GM19239 (cell line): Measurements from ENCODE around the gene ZNF385A.
A peak's percentile ranks its signal among the peaks of the same experiment; 100 is the strongest.

Experiments used
- DNase-seq: peaks from one replicate; pipeline ENCODE4 v3.0.0; 2011; ENCODE audit warnings: low spot score; ENCODE audit not compliant: insufficient read length
- FAIRE-seq: peaks from 2 replicates; lab custom pipeline; 2011; peaks lifted over from hg19 to GRCh38; lab: Jason Lieb, UNC

The ZNF385A gene

GRCh38 chr12:54416687-54417603, 32.4 kb upstream of the ZNF385A start:
- no peak for DNase-seq
- FAIRE-seq = no peak

- FAIRE-seq (no peak), DNase-seq (no peak)
Measured at GRCh38 chr12:54415221-54415929, 30.8 kb upstream of the ZNF385A start.

- DNase-seq (peak; percentile 52), FAIRE-seq (no peak)
Measured at GRCh38 chr12:54413284-54414190, 29.0 kb upstream of the ZNF385A start.

GRCh38 chr12:54412786-54413185, 28.3 kb upstream of the ZNF385A start:
- DNase-seq (no peak), FAIRE-seq (no peak)

- FAIRE-seq (no peak), DNase-seq (no peak)
Measured at GRCh38 chr12:54412348-54412747, 27.8 kb upstream of the ZNF385A start.

- FAIRE-seq = no peak
Measured at GRCh38 chr12:54411391-54412241, 27.1 kb upstream of the ZNF385A start.

GRCh38 chr12:54409267-54409666, 24.7 kb upstream of the ZNF385A start:
- FAIRE-seq (no peak), DNase-seq (no peak)

More at GRCh38 chr12:54411391-54412241, 27.1 kb upstream of the ZNF385A start:
- DNase-seq = no peak

- no peak for FAIRE-seq
- DNase-seq = no peak
Measured at GRCh38 chr12:54407183-54407905, 22.8 kb upstream of the ZNF385A start.

GRCh38 chr12:54405573-54405972, 21.0 kb upstream of the ZNF385A start:
- no peak for DNase-seq
- no peak for FAIRE-seq

- FAIRE-seq (no peak), DNase-seq (no peak)
Measured at GRCh38 chr12:54405106-54405505, 20.6 kb upstream of the ZNF385A start.

- DNase-seq (no peak), FAIRE-seq (peak; percentile 93)
Measured at GRCh38 chr12:54404061-54405004, 19.8 kb upstream of the ZNF385A start.

GRCh38 chr12:54401119-54401518, 16.6 kb upstream of the ZNF385A start:
- FAIRE-seq = no peak

GRCh38 chr12:54398995-54399793, 14.7 kb upstream of the ZNF385A start:
- DNase-seq (peak; percentile 75), FAIRE-seq (no peak)

More at GRCh38 chr12:54401119-54401518, 16.6 kb upstream of the ZNF385A start:
- DNase-seq = no peak

GRCh38 chr12:54398218-54398617, 13.7 kb upstream of the ZNF385A start:
- FAIRE-seq (no peak), DNase-seq (no peak)

GRCh38 chr12:54397157-54397556, 12.6 kb upstream of the ZNF385A start:
- FAIRE-seq = no peak

GRCh38 chr12:54395545-54395944, 11.0 kb upstream of the ZNF385A start:
- FAIRE-seq = no peak

More at GRCh38 chr12:54397157-54397556, 12.6 kb upstream of the ZNF385A start:
- DNase-seq = no peak

GRCh38 chr12:54394986-54395385, 10.5 kb upstream of the ZNF385A start:
- FAIRE-seq = no peak
- DNase-seq = no peak

More at GRCh38 chr12:54395545-54395944, 11.0 kb upstream of the ZNF385A start:
- no peak for DNase-seq
